Spinal cord (tissue), 10 donors: ENCODE data around the gene SESN1. TPM values are rescaled to one million over a fixed set of nuclear protein-coding genes. Genes with fewer than 3 reads are reported as not detected.

Source experiments
- DNase-seq, 6 donors: peaks; one replicate each; pipeline versions ENCODE4 v3.0.0 to v3.0.0-alpha.2; 2013 to 2015; ENCODE audit warnings: low spot score in 6 of 6, low read depth in 4 of 6
- H3K27ac ChIP-seq: one replicate; pipeline ENCODE4 v1.5.1; 2013; ENCODE audit warnings: low read depth, low read length, control low read depth
- H3K27me3 ChIP-seq: one replicate; pipeline ENCODE4 v1.6.1; 2013; ENCODE audit warnings: low read length; ENCODE audit not compliant: control insufficient read depth, insufficient read depth
- H3K36me3 ChIP-seq: one replicate; pipeline ENCODE4 v1.6.1; 2013; ENCODE audit warnings: low read length; ENCODE audit not compliant: control insufficient read depth, insufficient read depth
- H3K4me1 ChIP-seq: one replicate; pipeline ENCODE4 v1.6.1; 2013; ENCODE audit warnings: low read length; ENCODE audit not compliant: control insufficient read depth, insufficient read depth
- H3K4me3 ChIP-seq: one replicate; pipeline ENCODE4 v1.5.1; 2013; ENCODE audit warnings: low read depth, low read length, control low read depth
- H3K9me3 ChIP-seq: one replicate; pipeline ENCODE4 v1.6.1; 2013; ENCODE audit warnings: low read length; ENCODE audit not compliant: control insufficient read depth, insufficient read depth
- WGBS: methylation state at CpG from one replicate; pipeline ENCODE4 v1.1.5; 2013; ENCODE audit warnings: missing lambda C conversion rate; ENCODE audit not compliant: insufficient coverage; 5-methylcytosine and 5-hydroxymethylcytosine counted together
- polyA plus RNA-seq, 2 donors: library from polyadenylated mRNA; unstranded; fragments of 120-200 nt; gene quantifications; one replicate each; pipeline ENCODE4 v1.2.1, GENCODE V29; 2013; ENCODE audit not compliant: insufficient read length in 2 of 2
- small RNA-seq: library from RNA; depleted of rRNA; stranded (forward); fragments of <200 nt; gene quantifications from one replicate; pipeline ENCODE3, GENCODE V24; 2014; ENCODE audit warnings: low replicate concordance
- total RNA-seq, 2 donors: library from RNA; depleted of rRNA in 1 of 2; stranded (reverse); fragments of 120-200 nt in 1 of 2; fragments of >200 nt in 1 of 2; gene quantifications; one replicate each; pipeline versions ENCODE4 v1.2.3 to v1.2.4, GENCODE V29; 2013 to 2014
- donor health status: healthy.

The SESN1 gene
- total and polyA plus RNA-seq, 4 donors = 25.3 to 68.6 (median 43.4) TPM

DNA sequence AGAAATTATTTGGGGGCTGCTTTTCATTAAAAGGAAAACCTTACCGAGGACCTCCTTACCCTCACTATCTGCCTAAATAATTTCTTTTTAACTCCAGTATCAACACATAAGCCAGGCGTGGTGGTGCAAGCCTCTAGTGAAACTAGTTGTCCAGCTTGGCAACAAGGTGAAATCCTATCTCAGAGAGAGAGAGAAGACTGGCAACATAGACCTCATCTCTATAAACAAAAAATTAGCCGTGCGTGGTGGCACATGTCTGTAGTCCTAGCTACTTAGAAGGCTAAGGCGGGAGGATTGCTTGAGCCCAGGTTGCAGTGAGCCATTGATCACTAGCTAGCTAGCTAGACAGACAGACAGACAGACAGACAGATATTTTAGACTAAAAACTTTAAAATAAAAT is 153.9 kb downstream of the SESN1 start:
- Histone ChIP-seq H3K27ac (no peak overlapping the region), H3K27me3 (no peaks in the 10 kb centered on the region), H3K36me3 (no peaks in the 10 kb centered on the region), H3K4me1 (peaks cover 9% of the 10 kb centered on the region), H3K4me3 (no peak overlapping the region), H3K9me3 (no peaks in the 10 kb centered on the region)
- WGBS = no CpG with 5 or more reads among the region's 5 CpGs
- DNase-seq = no peak

DNA sequence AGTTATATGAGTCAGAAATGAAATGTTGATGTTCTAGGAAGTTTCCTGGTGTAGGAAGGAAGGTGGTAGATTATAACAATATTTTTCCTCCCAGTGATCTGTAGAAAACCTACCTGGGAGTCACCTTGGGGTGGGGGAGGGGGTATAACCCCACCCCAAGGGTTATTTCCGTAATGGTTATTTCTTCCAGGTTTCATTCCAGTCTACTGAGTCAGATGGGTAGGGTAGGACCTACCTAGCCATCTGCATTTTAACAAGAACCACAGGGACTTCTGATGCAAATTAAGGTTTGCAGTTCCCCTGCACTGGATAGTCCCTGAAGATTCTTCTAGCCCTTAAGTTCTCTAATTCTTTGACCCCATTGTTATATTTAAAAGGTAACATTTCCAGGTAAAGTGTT is 157.5 kb downstream of the SESN1 start:
- Histone ChIP-seq H3K4me1 (no peaks in the 10 kb centered on the region), H3K27ac (no peak overlapping the region), H3K9me3 (no peaks in the 10 kb centered on the region), H3K27me3 (no peaks in the 10 kb centered on the region), H3K4me3 (no peak overlapping the region), H3K36me3 (no peaks in the 10 kb centered on the region)
- no peak for DNase-seq
- WGBS = no CpG with 5 or more reads among the region's 1 CpG

Small RNA genes within 50 kb of the gene (small RNA-seq; reads per million reads assigned to genes)
- gene RNU6-653P = not detected

Other genes with a start within 250 kb of the SESN1 start
- 10 to 100 TPM; 13.6 to 15.1 TPM for gene ARMC2, start 246.4 kb downstream of the SESN1 start, total RNA-seq
- 10 to 100 TPM; 11.8 to 18.5 TPM for gene ARMC2, start 246.4 kb downstream of the SESN1 start, polyA plus RNA-seq
- 10 to 100 TPM; 47.3 to 50.7 TPM for gene CEP57L1, start 661 bp upstream of the SESN1 start, total RNA-seq
- gene CEP57L1, start 661 bp upstream of the SESN1 start, polyA plus RNA-seq = 10 to 100 TPM; 18.4 to 19.1 TPM